Liver (tissue), 3 donors: ENCODE data around the gene SRRM3.

Source experiments
- EGR1 ChIP-seq, 2 donors: IDR thresholded peaks; 2 replicates each; pipeline ENCODE4 v1.6.1; 2016 to 2018; ENCODE audit warnings: antibody characterized with exemption in 2 of 2, low read depth in 2 of 2
- FOXA1 ChIP-seq: IDR thresholded peaks from 2 replicates; pipeline ENCODE4 v1.6.1; 2016; ENCODE audit warnings: antibody characterized with exemption
- HNF4G ChIP-seq: IDR thresholded peaks from 2 replicates; pipeline ENCODE4 v1.6.1; 2016; ENCODE audit warnings: antibody characterized with exemption
- JUND ChIP-seq, 2 donors: IDR thresholded peaks; 2 replicates each; pipeline ENCODE4 v1.6.1; 2016; ENCODE audit warnings: antibody characterized with exemption in 2 of 2
- SP1 ChIP-seq: IDR thresholded peaks from 2 replicates; pipeline ENCODE4 v1.6.1; 2018; ENCODE audit warnings: antibody characterized with exemption, mild to moderate bottlenecking
- TAF1 ChIP-seq: conservative IDR thresholded peaks from 2 replicates; pipeline ENCODE4 v1.6.1; 2016; ENCODE audit warnings: antibody characterized with exemption, mild to moderate bottlenecking
- TF ChIP-seq, protein P1 (sequence below): fragments of 150-350 bp; IDR thresholded peaks from 2 replicates; pipeline ENCODE4 v1.5.1; 2017; ENCODE audit warnings: improper control_type of control experiment, low read depth, low read length; ENCODE audit not compliant: missing input control
- TF ChIP-seq, protein P2 (sequence below): IDR thresholded peaks from 2 replicates; pipeline ENCODE4 v1.6.1; 2016; ENCODE audit warnings: antibody characterized with exemption
- donor health status: healthy.
- donor health status: healthy.

DNA sequence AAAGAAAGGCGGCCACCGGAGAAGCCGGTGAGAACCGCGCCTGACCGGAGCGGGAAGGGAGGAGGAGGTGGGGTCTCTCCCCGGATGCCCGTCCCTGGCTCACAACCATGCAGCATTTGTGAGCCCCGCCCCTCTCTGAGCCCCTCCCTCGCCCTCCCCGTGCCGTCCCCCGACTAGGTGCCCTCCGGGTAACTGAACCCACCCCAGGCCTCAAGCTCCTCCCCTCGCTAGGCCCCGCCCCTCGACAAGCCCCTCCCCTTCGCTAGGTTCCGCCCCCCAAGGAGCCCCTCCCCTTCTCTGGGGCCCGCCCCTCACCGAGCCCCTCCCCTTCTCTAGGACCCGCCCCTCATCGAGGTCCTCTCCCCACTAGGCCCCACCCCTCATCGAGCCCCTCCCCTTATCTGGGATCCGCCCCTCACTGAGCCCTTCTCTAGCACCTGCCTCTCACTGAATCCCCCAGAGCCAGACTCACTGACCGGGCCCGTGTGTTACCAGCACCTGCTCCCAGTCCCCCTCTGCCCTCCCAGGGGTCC lies 58.5 kb downstream of the SRRM3 start:
- TF ChIP-seq, protein P1, sequence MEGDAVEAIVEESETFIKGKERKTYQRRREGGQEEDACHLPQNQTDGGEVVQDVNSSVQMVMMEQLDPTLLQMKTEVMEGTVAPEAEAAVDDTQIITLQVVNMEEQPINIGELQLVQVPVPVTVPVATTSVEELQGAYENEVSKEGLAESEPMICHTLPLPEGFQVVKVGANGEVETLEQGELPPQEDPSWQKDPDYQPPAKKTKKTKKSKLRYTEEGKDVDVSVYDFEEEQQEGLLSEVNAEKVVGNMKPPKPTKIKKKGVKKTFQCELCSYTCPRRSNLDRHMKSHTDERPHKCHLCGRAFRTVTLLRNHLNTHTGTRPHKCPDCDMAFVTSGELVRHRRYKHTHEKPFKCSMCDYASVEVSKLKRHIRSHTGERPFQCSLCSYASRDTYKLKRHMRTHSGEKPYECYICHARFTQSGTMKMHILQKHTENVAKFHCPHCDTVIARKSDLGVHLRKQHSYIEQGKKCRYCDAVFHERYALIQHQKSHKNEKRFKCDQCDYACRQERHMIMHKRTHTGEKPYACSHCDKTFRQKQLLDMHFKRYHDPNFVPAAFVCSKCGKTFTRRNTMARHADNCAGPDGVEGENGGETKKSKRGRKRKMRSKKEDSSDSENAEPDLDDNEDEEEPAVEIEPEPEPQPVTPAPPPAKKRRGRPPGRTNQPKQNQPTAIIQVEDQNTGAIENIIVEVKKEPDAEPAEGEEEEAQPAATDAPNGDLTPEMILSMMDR: no peak
- TF ChIP-seq, protein P2, sequence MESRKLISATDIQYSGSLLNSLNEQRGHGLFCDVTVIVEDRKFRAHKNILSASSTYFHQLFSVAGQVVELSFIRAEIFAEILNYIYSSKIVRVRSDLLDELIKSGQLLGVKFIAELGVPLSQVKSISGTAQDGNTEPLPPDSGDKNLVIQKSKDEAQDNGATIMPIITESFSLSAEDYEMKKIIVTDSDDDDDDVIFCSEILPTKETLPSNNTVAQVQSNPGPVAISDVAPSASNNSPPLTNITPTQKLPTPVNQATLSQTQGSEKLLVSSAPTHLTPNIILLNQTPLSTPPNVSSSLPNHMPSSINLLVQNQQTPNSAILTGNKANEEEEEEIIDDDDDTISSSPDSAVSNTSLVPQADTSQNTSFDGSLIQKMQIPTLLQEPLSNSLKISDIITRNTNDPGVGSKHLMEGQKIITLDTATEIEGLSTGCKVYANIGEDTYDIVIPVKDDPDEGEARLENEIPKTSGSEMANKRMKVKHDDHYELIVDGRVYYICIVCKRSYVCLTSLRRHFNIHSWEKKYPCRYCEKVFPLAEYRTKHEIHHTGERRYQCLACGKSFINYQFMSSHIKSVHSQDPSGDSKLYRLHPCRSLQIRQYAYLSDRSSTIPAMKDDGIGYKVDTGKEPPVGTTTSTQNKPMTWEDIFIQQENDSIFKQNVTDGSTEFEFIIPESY: no peak
- TF ChIP-seq TAF1 (no peak), SP1 (no peak), FOXA1 (no peak), HNF4G (no peak), EGR1 (IDR thresholded peaks at IDR 0.05; ENCODE audit: low read depth in 2 of 2) (no peak), JUND (IDR thresholded peaks at IDR 0.05) (no peak)
